Sigmoid colon (tissue), 7 donors: ENCODE results near the gene LARGE1. TPM values are rescaled to one million over a fixed set of nuclear protein-coding genes. Genes with fewer than 3 reads are reported as not detected.

Experiments used
- DNase-seq: peaks from one replicate; pipeline ENCODE4 v3.0.0-alpha.2; 2019
- H3K27ac ChIP-seq, 4 donors: fragments of 200-600 bp; sonication (generic); one replicate each; pipeline ENCODE4 v1.5.1; 2016 to 2019; ENCODE audit warnings: mild to moderate bottlenecking in 1 of 4
- H3K27me3 ChIP-seq, 3 donors: fragments of 200-600 bp; sonication (generic); one replicate each; pipeline ENCODE4 v1.5.1; 2019; ENCODE audit warnings: mild to moderate bottlenecking in 1 of 3
- H3K36me3 ChIP-seq, 4 donors: fragments of 200-600 bp; sonication (generic); one replicate each; pipeline ENCODE4 v1.5.1; 2016 to 2019
- H3K4me1 ChIP-seq, 4 donors: fragments of 200-600 bp; sonication (generic); one replicate each; pipeline ENCODE4 v1.5.1; 2017 to 2019
- H3K4me3 ChIP-seq, 4 donors: fragments of 200-600 bp; sonication (generic); one replicate each; pipeline ENCODE4 v1.5.1; 2017 to 2019; ENCODE audit warnings: mild to moderate bottlenecking in 2 of 4, moderate library complexity in 1 of 4
- H3K9me3 ChIP-seq, 4 donors: fragments of 200-600 bp in 3 of 4; sonication (generic) in 3 of 4; one replicate each; pipeline versions ENCODE4 v1.5.1 to v1.6.1; 2013 to 2019
- EP300 ChIP-seq, 4 donors: sonication (generic); formaldehyde crosslinking; IDR thresholded peaks; one replicate each; pipeline ENCODE4 v1.6.1; 2017; ENCODE audit warnings: antibody characterized with exemption in 4 of 4
- POLR2A ChIP-seq, 2 donors: fragments of 450-650 bp; IDR thresholded peaks; one replicate each; pipeline ENCODE4 v1.6.1; 2016; ENCODE audit warnings: antibody characterized with exemption in 2 of 2, mild to moderate bottlenecking in 2 of 2, moderate library complexity in 2 of 2
- POLR2AphosphoS5 ChIP-seq, 4 donors: sonication (generic); formaldehyde crosslinking; IDR thresholded peaks; one replicate each; pipeline ENCODE4 v1.6.1; 2017; ENCODE audit warnings: antibody characterized with exemption in 4 of 4
- WGBS, 2 donors: extraction: QIAGEN DNeasy Blood & Tissue Kit; methylation state at CpG; one replicate each; pipeline ENCODE4 v1.1.7; 2013; 5-methylcytosine and 5-hydroxymethylcytosine counted together
- intact Hi-C: fragments of 100-400 bp; cut with DNase I; formaldehyde crosslinking; loops from one replicate; pipeline ENCODE4 v1.15.1; 2023
- polyA plus RNA-seq, 3 donors: library from polyadenylated mRNA; stranded (reverse); fragments of 200-250 nt; gene quantifications; one replicate each; pipeline ENCODE4 v1.2.3, GENCODE V29; 2013
- total RNA-seq, 4 donors: library from RNA; depleted of rRNA; stranded (reverse); fragments of >200 nt; gene quantifications; one replicate each; pipeline ENCODE4 v1.1.0, GENCODE V29; 2016
- TF ChIP-seq, protein P1 (sequence below), 4 experiments: fragments of 450-650 bp in 3 of 4; fragments of 200-600 bp in 1 of 4; IDR thresholded peaks; one replicate each; pipeline ENCODE4 v1.5.1; 2016 to 2019; ENCODE audit warnings: antibody characterized with exemption in 4 of 4, mild to moderate bottlenecking in 3 of 4, moderate library complexity in 2 of 4
- donor health status: healthy with polysubstance abuse.
- donor health status: Bipolar disorder and iron deficiency.
- donor health status: healthy.

Gene LARGE1
- total and polyA plus RNA-seq, 7 donors: 5.8 to 74.4 (median 38.0) TPM

DNA sequence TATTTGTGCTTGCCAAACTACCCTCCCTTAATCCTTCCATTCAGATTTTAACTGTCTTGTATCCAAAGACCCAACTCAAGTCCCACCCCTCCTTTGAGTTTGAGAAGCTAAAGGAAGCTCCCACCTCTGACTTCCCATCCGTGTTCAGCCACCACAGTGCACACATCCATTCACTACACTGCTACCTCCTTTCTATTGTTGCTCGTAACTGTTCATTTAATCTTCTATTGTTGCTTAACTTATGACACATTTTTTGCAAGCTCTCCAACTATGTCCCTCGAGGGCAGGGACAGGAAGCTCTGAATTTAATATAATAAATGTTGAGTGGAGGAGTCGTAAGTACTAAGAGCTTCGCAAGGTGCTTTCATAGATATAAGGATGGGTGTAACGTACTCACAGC lies 10.4 kb downstream of the LARGE1 start:
- 79 to 86% methylated on average over 6 of the region's 6 CpGs for whole genome bisulfite sequencing, 2 donors
- Histone ChIP-seq H3K4me1 (peaks cover 0 to 86% (median 41%) of the 10 kb centered on the region in 4 donors), H3K27ac (peak overlapping the region; percentile 72 to 93 (median 82)), H3K36me3 (no peaks in the 10 kb centered on the region), H3K4me3 (no peak overlapping the region), H3K9me3 (no peaks in the 10 kb centered on the region), H3K27me3 (no peaks in the 10 kb centered on the region)
- TF ChIP-seq POLR2A (IDR thresholded peaks at IDR 0.05) (no peak), EP300 (IDR thresholded peaks at IDR 0.05) (no peak), POLR2AphosphoS5 (IDR thresholded peaks at IDR 0.05) (no peak)
- TF ChIP-seq, protein P1, sequence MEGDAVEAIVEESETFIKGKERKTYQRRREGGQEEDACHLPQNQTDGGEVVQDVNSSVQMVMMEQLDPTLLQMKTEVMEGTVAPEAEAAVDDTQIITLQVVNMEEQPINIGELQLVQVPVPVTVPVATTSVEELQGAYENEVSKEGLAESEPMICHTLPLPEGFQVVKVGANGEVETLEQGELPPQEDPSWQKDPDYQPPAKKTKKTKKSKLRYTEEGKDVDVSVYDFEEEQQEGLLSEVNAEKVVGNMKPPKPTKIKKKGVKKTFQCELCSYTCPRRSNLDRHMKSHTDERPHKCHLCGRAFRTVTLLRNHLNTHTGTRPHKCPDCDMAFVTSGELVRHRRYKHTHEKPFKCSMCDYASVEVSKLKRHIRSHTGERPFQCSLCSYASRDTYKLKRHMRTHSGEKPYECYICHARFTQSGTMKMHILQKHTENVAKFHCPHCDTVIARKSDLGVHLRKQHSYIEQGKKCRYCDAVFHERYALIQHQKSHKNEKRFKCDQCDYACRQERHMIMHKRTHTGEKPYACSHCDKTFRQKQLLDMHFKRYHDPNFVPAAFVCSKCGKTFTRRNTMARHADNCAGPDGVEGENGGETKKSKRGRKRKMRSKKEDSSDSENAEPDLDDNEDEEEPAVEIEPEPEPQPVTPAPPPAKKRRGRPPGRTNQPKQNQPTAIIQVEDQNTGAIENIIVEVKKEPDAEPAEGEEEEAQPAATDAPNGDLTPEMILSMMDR (IDR thresholded peaks at IDR 0.05): no peak
- intact Hi-C loops: loop anchor here (5.0 kb wide), 2 partner anchors 48 to 98 kb away; no protein-coding TSS in a partner anchor
- no peak for DNase-seq

DNA sequence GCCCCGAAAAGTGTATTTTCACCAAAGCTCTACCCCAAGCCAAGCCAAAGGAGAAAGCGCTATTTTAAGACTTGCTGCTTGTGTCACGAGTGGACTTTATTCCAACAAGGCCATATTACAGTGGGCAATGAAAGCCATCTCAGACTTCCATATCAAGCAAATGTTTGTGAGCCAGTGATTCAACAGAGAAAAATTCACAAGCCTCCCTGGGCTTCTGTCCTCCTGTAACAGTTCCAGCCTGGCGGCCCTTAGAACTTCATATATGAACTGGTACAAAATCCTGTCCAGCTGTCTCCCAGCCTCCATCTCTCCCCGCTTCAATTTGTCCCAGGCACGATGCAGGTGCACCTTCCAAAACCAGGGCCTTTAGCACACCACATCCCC lies 11.2 kb downstream of the LARGE1 start:
- Histone ChIP-seq H3K4me3 (peak overlapping the region in 2 of 4 donors; percentile 1 to 3), H3K27me3 (no peaks in the 10 kb centered on the region), H3K36me3 (no peaks in the 10 kb centered on the region), H3K4me1 (peaks cover 0 to 84% (median 44%) of the 10 kb centered on the region in 4 donors), H3K9me3 (no peaks in the 10 kb centered on the region), H3K27ac (peak overlapping the region; percentile 72 to 93 (median 82))
- WGBS, 2 donors: 87 to 90% methylated on average over 6 of the region's 6 CpGs
- DNase-seq: peak; percentile 89
- intact Hi-C loops: loop anchor here (5.0 kb wide), 2 partner anchors 47 to 97 kb away; no protein-coding TSS in a partner anchor
- no peak for TF ChIP-seq POLR2A (IDR thresholded peaks at IDR 0.05)
- TF ChIP-seq, protein P1 (IDR thresholded peaks at IDR 0.05): no peak
- TF ChIP-seq POLR2AphosphoS5 (IDR thresholded peaks at IDR 0.05): peak; percentile 39 to 78 (median 50)
- peak in 2 of 4 donors; percentile 5 to 55 for TF ChIP-seq EP300 (IDR thresholded peaks at IDR 0.05)

DNA sequence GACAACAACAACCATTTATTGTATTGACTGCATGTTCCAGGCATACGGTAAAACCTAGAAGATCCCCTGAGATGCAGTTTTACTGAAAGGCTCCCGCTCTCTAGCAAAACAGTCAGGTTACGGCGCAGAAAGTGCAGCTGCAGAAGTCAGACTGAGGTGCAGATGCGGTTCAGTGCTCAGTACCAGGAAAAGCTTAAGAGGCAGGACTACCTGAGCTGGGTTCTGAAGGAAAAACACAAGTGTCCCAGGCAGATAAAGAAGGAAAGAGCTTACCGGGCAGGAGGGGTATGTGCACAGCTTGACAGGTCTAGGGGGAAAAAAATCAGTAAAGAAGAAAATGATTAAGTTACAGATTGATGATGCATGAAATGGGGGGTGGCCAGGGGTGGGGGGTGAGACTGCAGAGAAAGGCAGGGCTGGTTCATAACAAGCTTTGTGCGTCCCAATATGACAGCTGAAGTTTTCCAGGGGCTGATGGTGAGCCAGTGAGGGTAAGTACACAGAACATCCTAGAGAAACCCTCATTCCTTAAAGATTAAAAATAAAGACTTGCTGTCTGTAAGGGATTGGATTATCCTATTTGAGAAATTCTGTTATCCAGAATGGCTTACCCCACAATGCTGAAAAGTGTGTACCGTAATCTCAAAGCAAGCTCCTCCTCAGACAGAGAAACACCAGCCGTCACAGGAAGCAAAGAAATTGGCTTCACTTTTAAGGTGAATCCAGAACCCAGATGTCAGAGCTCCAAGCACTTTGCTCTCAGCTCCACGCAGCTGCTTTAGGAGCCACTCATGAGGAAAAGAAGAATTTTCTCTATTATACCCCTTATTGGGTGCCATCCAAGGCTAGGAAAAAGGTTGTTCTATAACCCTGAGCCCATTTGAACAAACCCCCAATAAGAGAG lies 11.9 kb downstream of the LARGE1 start:
- peaks cover 0 to 77% (median 45%) of the 10 kb centered on the region in 4 donors for H3K4me1 ChIP-seq
- no peaks in the 10 kb centered on the region for H3K9me3 ChIP-seq
- no peaks in the 10 kb centered on the region for H3K36me3 ChIP-seq
- intact Hi-C loops: loop anchor here (5.0 kb wide), 2 partner anchors 46 to 96 kb away; no protein-coding TSS in a partner anchor
- H3K4me3 ChIP-seq: peak overlapping the region in 2 of 4 donors; percentile 1 to 3
- H3K27ac ChIP-seq: peak overlapping the region; percentile 72 to 93 (median 82)
- DNase-seq: no peak
- TF ChIP-seq, protein P1 (IDR thresholded peaks at IDR 0.05): no peak
- peak in 3 of 4 donors; percentile 54 to 81 (median 73) for TF ChIP-seq POLR2AphosphoS5 (IDR thresholded peaks at IDR 0.05)
- no peaks in the 10 kb centered on the region for H3K27me3 ChIP-seq
- 87 to 94% methylated on average over 10 of the region's 10 CpGs for WGBS, 2 donors

DNA sequence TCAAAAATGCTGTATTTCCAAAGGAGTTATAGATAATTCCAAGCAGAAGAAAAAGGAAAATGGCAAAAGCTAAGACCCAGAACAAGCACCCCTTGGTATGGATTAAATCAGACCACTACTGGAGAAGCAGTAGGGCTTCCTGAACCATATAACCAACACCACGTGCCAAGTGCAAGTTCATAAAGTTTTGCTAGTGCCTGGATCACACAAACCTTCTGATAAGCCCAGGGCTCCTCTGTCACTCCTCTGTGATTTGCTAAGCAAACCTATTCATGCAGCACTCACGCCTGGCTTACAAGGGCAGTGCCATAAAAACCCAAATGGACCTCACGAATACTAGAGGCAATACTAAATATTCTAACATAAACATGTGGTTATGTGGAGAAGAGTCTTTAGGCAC lies 13.3 kb downstream of the LARGE1 start:
- peak overlapping the region in 3 of 4 donors; percentile 75 to 93 (median 88) for H3K27ac ChIP-seq
- no peak for TF ChIP-seq POLR2AphosphoS5 (IDR thresholded peaks at IDR 0.05)
- no peaks in the 10 kb centered on the region for H3K36me3 ChIP-seq
- H3K4me1 ChIP-seq: peaks cover 0 to 78% (median 59%) of the 10 kb centered on the region in 4 donors
- intact Hi-C loops: loop anchor here (5.0 kb wide), 2 partner anchors 45 to 95 kb away; no protein-coding TSS in a partner anchor
- no peaks in the 10 kb centered on the region for H3K27me3 ChIP-seq
- no peaks in the 10 kb centered on the region for H3K9me3 ChIP-seq
- 16 to 59% methylated on average over 3 of the region's 3 CpGs for WGBS, 2 donors
- H3K4me3 ChIP-seq: no peak overlapping the region
- DNase-seq: no peak

DNA sequence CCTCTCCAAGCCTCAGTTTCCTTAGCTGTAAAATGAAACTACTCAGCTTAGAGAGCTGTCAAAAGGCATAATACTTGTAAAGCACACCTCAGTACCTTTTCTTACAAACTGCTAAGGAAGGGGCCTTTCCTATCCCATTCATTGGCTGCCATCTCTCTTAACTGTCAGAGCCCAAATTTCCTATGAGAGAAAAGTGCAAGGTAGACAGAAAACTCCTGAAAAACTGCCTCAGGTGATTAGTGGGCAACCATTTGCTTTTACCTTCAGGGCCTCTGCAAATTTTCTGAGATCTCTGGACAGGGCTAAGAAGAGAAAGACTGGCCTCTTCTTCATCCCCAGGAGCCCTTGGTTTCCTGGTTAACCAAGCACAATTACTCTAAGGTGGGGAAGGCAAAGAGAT lies 13.8 kb downstream of the LARGE1 start:
- peak overlapping the region in 3 of 4 donors; percentile 75 to 93 (median 88) for H3K27ac ChIP-seq
- intact Hi-C loops: loop anchor here (5.0 kb wide), 2 partner anchors 44 to 94 kb away; no protein-coding TSS in a partner anchor
- H3K36me3 ChIP-seq: no peaks in the 10 kb centered on the region
- TF ChIP-seq POLR2AphosphoS5 (IDR thresholded peaks at IDR 0.05): no peak
- H3K9me3 ChIP-seq: no peaks in the 10 kb centered on the region
- H3K4me3 ChIP-seq: no peak overlapping the region
- no peaks in the 10 kb centered on the region for H3K27me3 ChIP-seq
- peaks cover 0 to 79% (median 63%) of the 10 kb centered on the region in 4 donors for H3K4me1 ChIP-seq
- DNase-seq: no peak
